ENCODE results near the gene GNLY.
"Not testable (repeated sequence)": the region's sequence is repeated elsewhere in the genome, so short reads cannot be mapped to it uniquely, and the experiment has no call there.

Gene GNLY

DNA sequence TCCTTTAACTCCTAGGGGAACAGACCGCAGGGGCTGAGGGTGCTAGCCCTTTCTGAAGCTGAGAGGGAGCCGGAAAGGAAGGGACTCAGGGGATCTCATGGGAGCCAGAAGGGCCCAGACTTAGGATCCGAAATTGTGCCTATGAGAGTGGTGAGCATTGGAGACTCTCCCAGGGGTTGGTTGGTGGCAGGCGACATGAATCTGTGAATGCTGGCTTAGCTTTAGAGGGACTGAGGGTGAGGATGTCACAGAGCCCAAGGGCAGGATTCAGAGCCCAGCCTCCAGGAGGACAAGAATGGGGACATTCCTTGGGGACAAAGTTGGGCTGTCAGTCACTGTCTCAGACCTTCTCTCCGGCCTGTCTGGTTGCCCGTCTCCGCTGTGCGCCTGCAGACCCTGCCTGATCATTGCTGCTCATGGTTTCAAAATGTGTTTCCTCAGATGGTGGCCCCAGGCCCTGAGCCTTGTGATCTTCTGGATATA lies 17.5 kb downstream of the GNLY start:
- no peak for DNase-seq

DNA sequence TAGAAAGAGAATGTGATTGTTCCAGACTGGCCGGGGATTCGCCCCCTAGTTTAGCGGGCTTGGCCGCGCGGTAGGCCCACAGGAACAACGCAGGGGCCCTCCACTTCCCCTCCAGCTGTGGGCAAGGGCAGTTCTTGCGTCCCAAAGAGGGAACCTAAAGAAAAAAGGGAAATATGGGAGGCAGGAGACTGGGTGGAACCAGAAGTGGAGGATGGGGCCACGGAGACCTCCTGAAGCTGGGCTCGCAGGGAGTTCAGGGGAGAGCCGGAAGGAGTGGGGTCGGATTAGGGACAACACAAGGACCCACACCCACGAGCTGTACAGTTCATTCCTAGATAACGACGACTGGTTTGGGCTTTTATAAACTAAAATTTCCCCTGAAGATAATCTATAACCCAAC lies 18.2 kb downstream of the GNLY start:
- DNase-seq, result no peak

DNA sequence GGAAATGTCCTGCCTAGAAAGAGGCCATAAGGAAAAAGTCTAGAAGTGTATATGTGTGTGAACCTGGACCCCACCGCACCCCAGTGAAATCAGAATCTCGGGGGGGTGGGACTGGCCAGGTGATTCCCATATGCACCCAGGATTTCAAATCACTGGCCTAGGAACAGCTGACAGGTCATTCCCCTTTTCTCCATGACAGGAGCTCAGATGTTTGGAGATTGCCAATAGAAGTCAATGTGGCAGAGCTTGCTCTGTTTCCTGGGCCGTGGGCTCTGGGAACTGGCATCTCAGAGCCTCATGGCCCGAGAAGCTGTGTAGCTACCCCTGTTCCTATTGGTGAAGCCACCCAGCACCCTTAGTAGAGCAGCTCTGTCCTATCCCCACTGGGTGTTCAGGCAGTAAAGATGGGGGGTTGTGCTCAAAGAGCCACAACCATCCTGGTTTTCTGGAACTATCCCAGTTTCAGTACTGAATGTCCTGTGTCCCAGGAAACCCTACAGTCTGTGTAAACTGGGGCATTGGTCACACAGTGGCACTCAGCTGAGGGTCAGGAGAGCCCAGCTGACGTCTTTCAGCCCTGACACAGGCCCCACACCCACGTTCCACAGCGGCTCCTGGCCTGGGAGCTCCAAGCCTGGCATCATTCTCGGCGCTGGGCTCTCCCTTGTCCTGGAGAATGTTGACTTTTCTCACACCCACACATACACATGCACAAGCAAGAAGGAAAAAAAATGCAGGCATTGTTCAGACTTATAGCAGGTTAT lies 18.9 kb downstream of the GNLY start:
- no peak for DNase-seq

DNA sequence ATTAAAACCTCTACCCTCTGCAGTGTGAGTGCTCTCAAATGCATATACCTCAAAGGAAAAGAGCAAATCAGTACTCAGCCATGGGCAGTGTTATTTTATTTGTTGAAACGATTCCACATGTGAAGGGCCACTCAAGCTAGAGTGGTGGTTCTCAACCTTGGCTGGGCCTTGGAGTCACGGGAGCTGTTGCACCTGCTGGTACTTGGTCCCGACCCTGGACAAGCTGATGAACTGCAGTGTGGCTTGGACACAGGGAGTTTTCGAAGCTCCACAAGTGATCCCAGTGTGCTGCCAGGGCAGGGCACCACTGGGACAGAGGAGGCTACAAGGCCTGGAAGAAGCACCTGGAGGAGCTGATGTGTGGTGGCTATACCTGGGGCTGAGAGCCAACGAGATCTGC lies 19.7 kb downstream of the GNLY start:
- DNase-seq, result no peak

DNA sequence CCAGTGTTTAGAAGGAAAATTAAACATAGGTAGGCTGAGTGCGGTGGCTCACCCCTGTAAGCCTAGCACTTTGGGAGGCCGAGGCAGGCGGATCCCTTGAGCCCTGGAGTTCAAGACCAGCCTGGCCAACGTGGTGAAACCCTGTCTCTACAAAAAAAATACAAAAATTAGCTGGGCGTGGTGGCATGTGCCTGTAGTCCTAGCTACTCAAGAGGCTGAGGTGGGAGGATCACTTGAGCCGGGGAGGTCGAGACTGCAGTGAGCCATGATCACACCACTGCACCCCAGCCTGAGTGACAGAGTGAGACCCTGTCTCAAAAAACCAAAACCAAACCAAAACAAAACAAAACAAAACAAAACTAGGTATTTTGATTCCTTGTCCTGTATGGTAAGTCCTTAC lies 20.3 kb downstream of the GNLY start:
- DNase-seq, result not testable (repeated sequence)

GRCh38 chr2:85714841-85715240 lies 20.7 kb downstream of the GNLY start:
- peak; percentile 13 for DNase-seq

DNA sequence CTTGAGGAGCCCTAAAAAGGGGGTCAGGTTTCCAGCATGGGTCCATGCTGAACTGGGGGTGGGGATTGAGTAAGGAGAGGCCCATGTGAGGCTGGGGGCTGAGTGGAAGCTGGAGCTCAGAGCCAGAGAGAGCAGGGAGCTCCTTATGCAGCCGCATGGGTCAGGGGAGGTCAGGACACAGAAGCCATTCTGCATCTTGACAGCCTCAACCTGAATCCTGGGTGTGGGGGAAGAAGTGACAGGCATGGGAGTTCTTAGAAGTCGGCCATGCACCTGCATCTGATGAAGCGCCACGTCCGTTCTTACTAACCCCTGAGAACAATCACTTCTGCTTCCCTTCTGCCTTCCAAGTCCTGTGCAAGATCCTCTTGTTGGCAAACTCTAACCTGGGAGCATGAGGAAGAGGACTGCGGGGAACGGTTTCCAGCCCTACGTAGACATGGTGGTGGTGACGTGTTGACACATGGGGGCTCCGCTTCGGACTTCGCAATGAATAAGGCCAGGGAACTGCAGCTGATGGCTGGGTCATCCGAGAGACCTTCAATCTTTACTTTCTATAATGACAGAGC lies 22.3 kb downstream of the GNLY start:
- DNase-seq, result no peak

DNA sequence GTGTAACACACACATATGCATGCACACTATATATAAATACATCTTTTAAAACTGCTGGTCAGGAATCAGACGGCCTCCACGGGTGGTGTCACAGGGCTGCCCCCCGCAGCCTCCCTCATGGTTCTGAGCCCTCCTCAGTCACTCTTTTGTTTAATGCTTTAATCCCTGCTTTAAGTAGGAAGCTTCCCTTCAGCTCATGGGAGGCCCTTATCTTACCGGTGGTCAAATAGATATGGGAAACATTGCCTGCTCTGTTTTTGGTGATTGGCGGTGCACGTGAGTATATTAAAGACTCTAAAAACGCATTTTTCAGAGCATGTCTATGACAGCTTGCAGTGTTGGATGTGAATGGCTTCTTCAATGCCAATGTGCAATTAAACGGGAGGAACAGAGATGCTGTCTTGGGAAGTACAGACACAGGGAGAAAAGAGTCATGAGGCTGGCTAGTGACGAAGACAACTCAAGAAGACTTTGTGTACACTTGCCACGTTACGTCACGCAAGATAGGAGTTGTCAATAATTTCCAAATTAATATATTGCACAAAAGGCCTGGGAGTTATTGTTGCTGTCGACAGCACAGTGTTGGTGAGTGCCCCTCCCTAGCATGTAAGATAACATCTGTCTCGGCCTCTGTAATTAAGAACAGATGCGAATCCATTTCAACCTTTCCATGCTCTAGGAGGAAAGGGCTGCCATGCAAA lies 23.3 kb downstream of the GNLY start:
- DNase-seq, result no peak

- DNase-seq, result no peak
Observed at GRCh38 chr2:85718009-85718391, 23.8 kb downstream of the GNLY start.

- no peak for DNase-seq
Observed at GRCh38 chr2:85718885-85719492, 24.8 kb downstream of the GNLY start.

DNA sequence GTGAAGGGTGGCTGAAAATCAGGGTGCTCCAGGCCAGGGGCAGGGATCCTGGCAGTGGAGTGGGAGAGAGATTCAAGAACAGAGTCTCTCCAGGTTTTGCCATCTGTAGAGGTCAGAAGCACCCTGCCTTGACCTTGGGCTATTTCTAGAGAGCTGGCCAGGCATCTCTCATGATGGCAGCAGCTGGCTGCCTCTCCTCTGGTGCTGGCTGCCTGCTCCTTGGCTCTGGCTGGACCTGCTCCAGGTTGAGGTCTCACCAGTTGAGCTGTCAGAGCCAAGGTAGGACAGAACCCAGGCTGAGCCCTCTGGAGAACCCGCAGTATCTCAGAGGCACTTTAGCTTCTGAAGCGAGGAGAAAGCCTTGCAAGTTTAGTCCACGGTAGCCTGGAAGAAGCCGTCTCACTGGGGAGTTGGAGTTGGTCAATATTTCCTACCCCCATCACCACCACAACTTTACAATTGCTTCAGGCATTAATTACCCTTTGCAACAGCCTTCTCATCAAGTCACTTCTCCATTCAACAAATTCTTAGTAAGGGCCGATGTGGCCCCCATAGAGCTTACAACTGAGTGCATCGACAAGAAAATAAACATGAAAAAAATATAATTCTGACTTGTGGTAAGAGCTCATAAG lies 25.6 kb downstream of the GNLY start:
- DNase-seq, result no peak

DNA sequence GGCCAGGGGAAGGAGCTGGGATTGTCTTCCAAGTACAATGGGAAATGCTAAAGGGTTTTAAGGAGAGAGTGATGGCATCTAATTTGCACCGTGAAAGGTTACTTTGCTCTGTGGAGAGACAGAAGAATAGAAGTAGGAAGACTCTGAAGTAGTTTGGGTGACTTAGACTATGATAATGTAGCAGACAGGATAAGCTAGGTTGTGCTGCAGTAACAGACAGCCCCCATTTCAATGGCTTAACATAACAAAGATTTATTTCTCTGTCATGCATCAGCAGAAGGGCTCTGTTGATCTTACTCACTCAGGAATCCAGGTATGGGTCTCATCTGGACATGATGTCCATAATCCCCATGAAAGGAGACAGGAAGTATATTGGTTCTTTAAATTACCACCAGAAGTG lies 26.4 kb downstream of the GNLY start:
- no peak for DNase-seq

- no peak for DNase-seq
Observed at GRCh38 chr2:85721641-85722040, 27.5 kb downstream of the GNLY start.

- DNase-seq, result no peak
Observed at GRCh38 chr2:85722519-85722918, 28.4 kb downstream of the GNLY start.

- DNase-seq, result no peak
Observed at GRCh38 chr2:85723707-85724360, 29.7 kb downstream of the GNLY start.

GRCh38 chr2:85724731-85725181 lies 30.6 kb downstream of the GNLY start:
- DNase-seq, result no peak

- DNase-seq, result no peak
Observed at GRCh38 chr2:85725451-85725850, 31.3 kb downstream of the GNLY start.

GRCh38 chr2:85727798-85728197 lies 33.6 kb downstream of the GNLY start:
- no peak for DNase-seq

DNA sequence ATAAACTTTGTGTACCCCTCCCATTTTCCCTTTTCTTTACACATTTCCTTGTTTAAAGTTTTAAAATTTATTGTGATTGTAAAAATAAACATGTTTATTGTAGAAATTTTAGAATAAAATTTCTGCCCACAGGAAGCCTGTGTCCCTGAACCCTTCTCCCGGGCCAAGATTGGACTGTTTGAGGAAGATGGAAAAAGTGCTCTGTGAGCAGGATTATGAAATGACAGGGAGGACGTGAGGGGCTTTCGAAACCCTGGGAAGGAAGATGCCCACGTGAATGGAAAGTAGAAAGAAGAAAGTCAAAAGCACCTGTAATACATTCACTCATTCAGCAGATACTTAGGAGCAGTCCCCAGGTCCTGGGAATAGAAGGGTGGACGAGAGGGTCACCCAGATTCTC lies 34.2 kb downstream of the GNLY start:
- no peak for DNase-seq

DNA sequence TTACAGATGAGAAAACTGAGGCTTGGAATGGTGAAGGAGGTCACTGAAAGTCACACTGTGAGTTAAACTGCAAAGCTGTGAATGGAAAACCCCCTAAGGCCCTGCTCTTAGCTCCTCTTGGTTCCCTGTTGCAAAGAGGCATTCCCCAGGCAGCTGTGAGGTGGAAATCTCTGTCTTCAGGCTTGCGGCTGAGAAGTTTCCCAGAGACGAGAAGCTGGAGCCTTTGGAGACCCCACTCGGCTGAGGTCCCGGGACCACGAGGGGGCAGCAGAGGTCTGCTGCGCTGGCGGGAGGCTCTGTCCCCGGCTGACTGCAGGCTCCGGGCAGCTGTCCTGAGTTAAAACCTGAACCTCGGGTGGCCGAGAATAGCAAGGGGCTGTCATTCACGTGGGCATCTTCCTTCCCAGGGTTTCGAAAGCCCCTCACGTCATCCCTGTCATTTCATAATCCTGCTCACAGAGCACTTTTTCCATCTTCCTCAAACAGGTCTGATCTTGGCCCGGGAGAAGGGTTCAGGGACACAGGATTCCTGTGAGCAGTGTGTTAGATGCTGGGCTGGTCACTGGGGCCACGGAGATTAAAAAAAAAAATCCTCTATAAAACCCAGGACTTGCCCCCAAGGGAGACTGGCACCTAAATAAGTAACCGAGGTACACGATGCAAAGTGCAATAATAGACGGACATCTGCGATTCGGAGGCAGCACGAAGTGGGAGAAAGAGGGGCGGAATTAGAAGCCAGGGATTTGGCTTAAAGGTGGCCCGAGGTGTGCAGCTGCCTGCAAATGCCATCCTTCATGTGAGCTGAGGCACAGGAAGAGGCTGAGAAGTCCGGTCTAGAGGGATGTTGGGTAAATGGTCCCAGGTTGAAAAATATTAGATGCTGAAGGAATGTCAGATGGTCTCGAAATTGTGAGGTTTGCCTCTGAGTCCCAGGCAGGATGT lies 35.0 kb downstream of the GNLY start:
- peak; percentile 79 for DNase-seq

DNA sequence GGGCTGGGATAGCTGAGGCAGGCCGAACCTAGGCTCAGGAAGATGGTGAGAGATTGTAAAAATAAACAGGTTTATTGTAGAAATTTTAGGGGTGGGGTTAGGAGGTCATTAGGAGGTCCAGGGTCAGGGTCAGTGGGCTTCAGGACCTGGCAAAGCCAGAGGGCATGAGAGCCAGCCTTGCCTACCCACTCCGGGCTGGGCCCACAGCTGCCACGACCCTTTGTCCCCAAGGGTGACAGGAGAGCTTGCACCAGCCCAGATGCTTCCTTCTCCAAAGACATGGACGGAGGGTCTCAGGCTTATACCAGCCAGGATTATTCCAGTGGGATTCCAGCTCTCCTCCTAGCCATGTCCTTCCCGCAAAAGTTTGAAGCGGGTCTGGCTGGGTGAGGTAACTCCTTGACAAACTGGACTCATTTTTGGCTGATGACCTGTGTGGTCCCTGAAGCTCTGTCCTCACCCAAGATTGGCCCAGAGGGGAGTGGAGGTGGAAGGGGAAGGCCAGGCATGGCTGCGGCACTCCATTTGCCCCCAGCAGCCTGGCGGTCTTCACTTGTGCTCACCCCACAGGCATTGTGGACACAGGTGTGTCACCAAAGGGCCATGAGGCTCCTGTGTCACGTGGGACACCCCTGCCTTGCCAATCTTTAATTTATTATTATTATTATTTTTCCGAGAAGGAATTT lies 35.8 kb downstream of the GNLY start:
- no peak for DNase-seq
